K562 (cell line): ENCODE measurements around the gene RAP1GAP2.

Experiments
- ATF7 ChIP-seq: fragments of 450-650 bp; IDR thresholded peaks from 2 replicates; pipeline ENCODE4 v1.7.1; 2014; ENCODE audit warnings: mild to moderate bottlenecking, moderate library complexity
- BRF1 ChIP-seq: IDR thresholded peaks from 3 replicates; pipeline ENCODE4 v1.6.1; 2011; ENCODE audit warnings: borderline replicate concordance, mild to moderate bottlenecking; ENCODE audit not compliant: insufficient read length; ENCODE audit errors: extremely low read depth
- ESRRA ChIP-seq: fragments of 450-650 bp; IDR thresholded peaks from 2 replicates; pipeline ENCODE4 v1.6.1; 2014; ENCODE audit warnings: low read depth, mild to moderate bottlenecking, moderate library complexity, borderline replicate concordance
- EZH2 ChIP-seq: IDR thresholded peaks from 2 replicates; pipeline ENCODE4 v1.6.1; 2012; ENCODE audit warnings: low read depth, mild to moderate bottlenecking, inconsistent platforms, low read length, borderline replicate concordance
- FOXA1 ChIP-seq: fragments of 450-650 bp; IDR thresholded peaks from 2 replicates; pipeline ENCODE4 v1.6.1; 2016; ENCODE audit warnings: mild to moderate bottlenecking, borderline replicate concordance
- HSF4 ChIP-seq: fragments of 250-450 bp; sonication (Bioruptor Pico); IDR thresholded peaks from 2 replicates; pipeline ENCODE4 v2.1.2; 2022; ENCODE audit warnings: mild to moderate bottlenecking, moderate library complexity, borderline replicate concordance
- POLR2A ChIP-seq: fragments of 450-650 bp; conservative IDR thresholded peaks from 2 replicates; pipeline ENCODE4 v1.6.1; 2016
- TF ChIP-seq, protein P1 (sequence below), 3 experiments: IDR thresholded peaks in 2 of 3; conservative IDR thresholded peaks in 1 of 3; 2 replicates each; pipeline ENCODE4 v1.5.1; 2011 to 2012; ENCODE audit warnings: low read length in 3 of 3, mild to moderate bottlenecking in 3 of 3, control low read depth in 2 of 3, improper control_type of control experiment in 1 of 3, inconsistent platforms in 1 of 3, low read depth in 1 of 3, mixed read lengths in 1 of 3, moderate library complexity in 1 of 3; ENCODE audit not compliant: insufficient read depth in 2 of 3
- TF ChIP-seq, protein P2 (sequence below): sonication (generic); formaldehyde crosslinking; IDR thresholded peaks from 2 replicates; pipeline ENCODE4 v1.9.0; 2022; ENCODE audit warnings: mild to moderate bottlenecking, missing genetic modification reagents
- TF ChIP-seq, protein P3 (sequence below): fragments of 250-450 bp; sonication (Bioruptor Pico); IDR thresholded peaks from 2 replicates; pipeline ENCODE4 v1.4.0; 2020; ENCODE audit warnings: mild to moderate bottlenecking
- TF ChIP-seq, protein P4 (sequence below): fragments of 250-450 bp; sonication (Bioruptor Pico); IDR thresholded peaks from 2 replicates; pipeline ENCODE4 v1.8.0; 2021; ENCODE audit warnings: borderline replicate concordance, mild to moderate bottlenecking, moderate library complexity; ENCODE audit not compliant: poor library complexity, severe bottlenecking
- TF ChIP-seq, protein P5 (sequence below): sonication (generic); formaldehyde crosslinking; IDR thresholded peaks from 2 replicates; pipeline ENCODE4 v1.8.1; 2023; ENCODE audit warnings: missing genetic modification reagents, mild to moderate bottlenecking, borderline replicate concordance

DNA sequence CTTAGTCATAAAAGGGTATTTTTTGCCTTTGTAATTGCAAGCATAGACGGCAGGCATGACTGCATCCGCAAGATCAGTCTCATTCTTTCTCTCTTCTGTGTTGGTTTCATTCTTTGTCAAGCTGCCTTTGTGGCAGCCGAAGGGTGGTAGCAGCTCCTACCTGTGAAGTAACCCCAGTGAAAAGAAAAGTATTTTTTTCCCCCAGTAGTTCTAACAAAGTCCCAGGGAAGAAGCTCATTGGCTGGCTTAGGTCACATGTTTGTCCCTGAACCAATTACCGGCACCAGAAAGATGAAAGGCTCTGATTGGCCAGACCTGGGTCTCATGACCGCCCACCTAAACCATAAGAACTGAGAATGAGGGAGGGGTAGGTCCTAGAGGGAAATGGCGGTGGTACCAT, 110.7 kb downstream of the RAP1GAP2 start:
- TF ChIP-seq, protein P1, sequence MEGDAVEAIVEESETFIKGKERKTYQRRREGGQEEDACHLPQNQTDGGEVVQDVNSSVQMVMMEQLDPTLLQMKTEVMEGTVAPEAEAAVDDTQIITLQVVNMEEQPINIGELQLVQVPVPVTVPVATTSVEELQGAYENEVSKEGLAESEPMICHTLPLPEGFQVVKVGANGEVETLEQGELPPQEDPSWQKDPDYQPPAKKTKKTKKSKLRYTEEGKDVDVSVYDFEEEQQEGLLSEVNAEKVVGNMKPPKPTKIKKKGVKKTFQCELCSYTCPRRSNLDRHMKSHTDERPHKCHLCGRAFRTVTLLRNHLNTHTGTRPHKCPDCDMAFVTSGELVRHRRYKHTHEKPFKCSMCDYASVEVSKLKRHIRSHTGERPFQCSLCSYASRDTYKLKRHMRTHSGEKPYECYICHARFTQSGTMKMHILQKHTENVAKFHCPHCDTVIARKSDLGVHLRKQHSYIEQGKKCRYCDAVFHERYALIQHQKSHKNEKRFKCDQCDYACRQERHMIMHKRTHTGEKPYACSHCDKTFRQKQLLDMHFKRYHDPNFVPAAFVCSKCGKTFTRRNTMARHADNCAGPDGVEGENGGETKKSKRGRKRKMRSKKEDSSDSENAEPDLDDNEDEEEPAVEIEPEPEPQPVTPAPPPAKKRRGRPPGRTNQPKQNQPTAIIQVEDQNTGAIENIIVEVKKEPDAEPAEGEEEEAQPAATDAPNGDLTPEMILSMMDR (IDR thresholded peaks at IDR 0.05 in 2 of 3, conservative IDR thresholded peaks at IDR 0.05 in 1 of 3; ENCODE audit: insufficient read depth in 2 of 3, low read depth in 1 of 3, low read length in 3 of 3), result no peak
- TF ChIP-seq HSF4 (CRISPR knock-in tag) (no peak), FOXA1 (no peak), EZH2 (no peak), ESRRA (no peak), ATF7 (no peak), POLR2A (no peak), BRF1 (no peak)
- TF ChIP-seq, protein P2, sequence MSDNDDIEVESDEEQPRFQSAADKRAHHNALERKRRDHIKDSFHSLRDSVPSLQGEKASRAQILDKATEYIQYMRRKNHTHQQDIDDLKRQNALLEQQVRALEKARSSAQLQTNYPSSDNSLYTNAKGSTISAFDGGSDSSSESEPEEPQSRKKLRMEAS (CRISPR knock-in tag), result no peak
- TF ChIP-seq, protein P3, sequence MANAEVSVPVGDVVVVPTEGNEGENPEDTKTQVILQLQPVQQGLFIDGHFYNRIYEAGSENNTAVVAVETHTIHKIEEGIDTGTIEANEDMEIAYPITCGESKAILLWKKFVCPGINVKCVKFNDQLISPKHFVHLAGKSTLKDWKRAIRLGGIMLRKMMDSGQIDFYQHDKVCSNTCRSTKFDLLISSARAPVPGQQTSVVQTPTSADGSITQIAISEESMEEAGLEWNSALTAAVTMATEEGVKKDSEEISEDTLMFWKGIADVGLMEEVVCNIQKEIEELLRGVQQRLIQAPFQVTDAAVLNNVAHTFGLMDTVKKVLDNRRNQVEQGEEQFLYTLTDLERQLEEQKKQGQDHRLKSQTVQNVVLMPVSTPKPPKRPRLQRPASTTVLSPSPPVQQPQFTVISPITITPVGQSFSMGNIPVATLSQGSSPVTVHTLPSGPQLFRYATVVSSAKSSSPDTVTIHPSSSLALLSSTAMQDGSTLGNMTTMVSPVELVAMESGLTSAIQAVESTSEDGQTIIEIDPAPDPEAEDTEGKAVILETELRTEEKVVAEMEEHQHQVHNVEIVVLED (CRISPR knock-in tag), result no peak
- TF ChIP-seq, protein P4, sequence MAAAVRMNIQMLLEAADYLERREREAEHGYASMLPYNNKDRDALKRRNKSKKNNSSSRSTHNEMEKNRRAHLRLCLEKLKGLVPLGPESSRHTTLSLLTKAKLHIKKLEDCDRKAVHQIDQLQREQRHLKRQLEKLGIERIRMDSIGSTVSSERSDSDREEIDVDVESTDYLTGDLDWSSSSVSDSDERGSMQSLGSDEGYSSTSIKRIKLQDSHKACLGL (CRISPR knock-in tag), result no peak
- TF ChIP-seq, protein P5, sequence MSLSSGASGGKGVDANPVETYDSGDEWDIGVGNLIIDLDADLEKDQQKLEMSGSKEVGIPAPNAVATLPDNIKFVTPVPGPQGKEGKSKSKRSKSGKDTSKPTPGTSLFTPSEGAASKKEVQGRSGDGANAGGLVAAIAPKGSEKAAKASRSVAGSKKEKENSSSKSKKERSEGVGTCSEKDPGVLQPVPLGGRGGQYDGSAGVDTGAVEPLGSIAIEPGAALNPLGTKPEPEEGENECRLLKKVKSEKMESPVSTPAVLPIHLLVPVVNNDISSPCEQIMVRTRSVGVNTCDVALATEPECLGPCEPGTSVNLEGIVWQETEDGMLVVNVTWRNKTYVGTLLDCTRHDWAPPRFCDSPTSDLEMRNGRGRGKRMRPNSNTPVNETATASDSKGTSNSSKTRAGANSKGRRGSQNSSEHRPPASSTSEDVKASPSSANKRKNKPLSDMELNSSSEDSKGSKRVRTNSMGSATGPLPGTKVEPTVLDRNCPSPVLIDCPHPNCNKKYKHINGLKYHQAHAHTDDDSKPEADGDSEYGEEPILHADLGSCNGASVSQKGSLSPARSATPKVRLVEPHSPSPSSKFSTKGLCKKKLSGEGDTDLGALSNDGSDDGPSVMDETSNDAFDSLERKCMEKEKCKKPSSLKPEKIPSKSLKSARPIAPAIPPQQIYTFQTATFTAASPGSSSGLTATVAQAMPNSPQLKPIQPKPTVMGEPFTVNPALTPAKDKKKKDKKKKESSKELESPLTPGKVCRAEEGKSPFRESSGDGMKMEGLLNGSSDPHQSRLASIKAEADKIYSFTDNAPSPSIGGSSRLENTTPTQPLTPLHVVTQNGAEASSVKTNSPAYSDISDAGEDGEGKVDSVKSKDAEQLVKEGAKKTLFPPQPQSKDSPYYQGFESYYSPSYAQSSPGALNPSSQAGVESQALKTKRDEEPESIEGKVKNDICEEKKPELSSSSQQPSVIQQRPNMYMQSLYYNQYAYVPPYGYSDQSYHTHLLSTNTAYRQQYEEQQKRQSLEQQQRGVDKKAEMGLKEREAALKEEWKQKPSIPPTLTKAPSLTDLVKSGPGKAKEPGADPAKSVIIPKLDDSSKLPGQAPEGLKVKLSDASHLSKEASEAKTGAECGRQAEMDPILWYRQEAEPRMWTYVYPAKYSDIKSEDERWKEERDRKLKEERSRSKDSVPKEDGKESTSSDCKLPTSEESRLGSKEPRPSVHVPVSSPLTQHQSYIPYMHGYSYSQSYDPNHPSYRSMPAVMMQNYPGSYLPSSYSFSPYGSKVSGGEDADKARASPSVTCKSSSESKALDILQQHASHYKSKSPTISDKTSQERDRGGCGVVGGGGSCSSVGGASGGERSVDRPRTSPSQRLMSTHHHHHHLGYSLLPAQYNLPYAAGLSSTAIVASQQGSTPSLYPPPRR, result no peak
